T-helper 17 cell (primary cell): Measurements from ENCODE around the gene RBMS3. TPM values are rescaled to one million over a fixed set of nuclear protein-coding genes. Genes with fewer than 3 reads are reported as not detected.

Source experiments
- ATAC-seq: fragments of 150-1000 bp; cut with Tn5 transposase; 2 replicates; pipeline ENCODE4 v1.10.0; 2021; ENCODE audit warnings: mild to moderate bottlenecking, moderate library complexity
- DNase-seq, 3 donors: peaks; one replicate each; pipeline versions ENCODE4 v3.0.0 to v3.0.0-alpha.2; 2020 to 2021
- H3K9me3 ChIP-seq: one replicate; pipeline ENCODE4 v1.7.0; 2013; ENCODE audit warnings: low read length, mild to moderate bottlenecking; ENCODE audit not compliant: control insufficient read depth, poor library complexity, severe bottlenecking
- H3K27ac Mint-ChIP-seq: one replicate; pipeline ENCODE4 v1.8.0; 2022; ENCODE audit warnings: mild to moderate bottlenecking, moderate library complexity, mixed read lengths
- H3K27me3 Mint-ChIP-seq: one replicate; pipeline ENCODE4 v1.8.0; 2022; ENCODE audit warnings: mixed read lengths
- H3K36me3 Mint-ChIP-seq: one replicate; pipeline ENCODE4 v1.8.0; 2022; ENCODE audit warnings: low read depth, mixed read lengths
- H3K4me1 Mint-ChIP-seq: one replicate; pipeline ENCODE4 v1.8.0; 2022; ENCODE audit warnings: mild to moderate bottlenecking, mixed read lengths
- H3K4me3 Mint-ChIP-seq: one replicate; pipeline ENCODE4 v1.8.0; 2022; ENCODE audit warnings: mild to moderate bottlenecking, moderate library complexity, mixed read lengths
- total RNA-seq, 4 donors: library from RNA in 2 of 4; stranded (reverse) in 2 of 4; gene quantifications; one replicate each; pipeline ENCODE4 v1.2.3 and lab custom pipeline; 2022 to 2026

The RBMS3 gene
- total RNA-seq, 2 donors from 2014 or later = 0.37 to 1.7 TPM

GRCh38 chr3:29261119-29261518 is 19.8 kb upstream of the RBMS3 start:
- DNase-seq (no peak), ATAC-seq (no peak)
- H3K4me1 Mint-ChIP-seq = no peaks in the 10 kb centered on the region
- H3K27me3 Mint-ChIP-seq = no peaks in the 10 kb centered on the region
- H3K4me3 Mint-ChIP-seq = no peak overlapping the region
- H3K36me3 Mint-ChIP-seq = no peaks in the 10 kb centered on the region
- no peak overlapping the region for H3K27ac Mint-ChIP-seq
- no peaks in the 10 kb centered on the region for H3K9me3 ChIP-seq

DNA sequence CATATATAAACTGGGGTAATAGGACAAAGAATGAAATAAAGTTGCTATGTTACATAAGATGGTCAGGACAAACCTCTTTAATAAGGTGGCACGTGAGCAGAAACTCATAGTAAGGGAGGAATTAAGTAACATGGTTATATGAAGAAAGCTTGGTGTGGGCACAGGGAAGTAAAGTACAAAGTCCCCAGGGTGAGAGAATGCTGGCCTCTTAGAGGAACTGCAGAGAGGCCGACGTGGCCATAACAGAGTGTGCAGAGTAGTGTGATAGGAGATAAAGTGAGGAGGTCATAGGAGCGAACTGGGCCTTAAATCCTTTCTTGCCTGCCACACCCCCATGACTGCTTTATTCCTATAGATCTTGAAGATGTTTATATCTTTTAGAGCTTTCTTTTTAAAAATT is 17.4 kb upstream of the RBMS3 start:
- ATAC-seq (no peak), DNase-seq (no peak)
- H3K4me3 Mint-ChIP-seq = no peak overlapping the region
- H3K4me1 Mint-ChIP-seq = no peaks in the 10 kb centered on the region
- H3K27me3 Mint-ChIP-seq = no peaks in the 10 kb centered on the region
- H3K36me3 Mint-ChIP-seq = no peaks in the 10 kb centered on the region
- no peak overlapping the region for H3K27ac Mint-ChIP-seq
- H3K9me3 ChIP-seq = no peaks in the 10 kb centered on the region

DNA sequence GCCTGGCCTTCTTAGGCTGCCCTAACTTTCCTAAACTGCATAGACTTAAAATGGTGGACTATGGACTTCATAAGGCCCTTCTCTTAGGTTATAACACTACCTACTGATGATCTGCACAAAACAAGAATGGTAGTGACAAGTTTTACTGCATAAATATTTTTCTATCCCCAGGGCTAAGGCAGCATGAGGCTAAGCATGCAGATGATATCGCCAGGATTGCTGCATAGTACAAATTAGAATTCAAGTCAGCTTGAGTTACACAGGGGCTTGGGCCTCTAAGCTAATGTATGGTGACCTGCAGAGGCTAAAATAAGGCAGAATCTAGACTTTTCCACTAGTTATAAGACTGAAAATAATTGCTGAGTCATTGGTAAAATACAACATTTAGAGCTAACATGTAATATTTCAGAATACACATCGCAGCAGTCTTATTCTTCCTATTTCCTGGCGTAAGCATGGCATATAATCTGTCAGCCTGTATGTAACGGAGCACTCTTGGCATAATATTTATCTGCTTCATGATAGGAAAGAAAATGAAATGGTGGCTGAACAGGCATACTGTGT is 15.3 kb upstream of the RBMS3 start:
- Mint-ChIP-seq H3K27me3 (no peaks in the 10 kb centered on the region), H3K4me3 (no peak overlapping the region), H3K4me1 (no peaks in the 10 kb centered on the region), H3K27ac (no peak overlapping the region), H3K36me3 (no peaks in the 10 kb centered on the region)
- ATAC-seq = no peak
- no peaks in the 10 kb centered on the region for H3K9me3 ChIP-seq
- DNase-seq = no peak

- DNase-seq (no peak), ATAC-seq (no peak)
- Mint-ChIP-seq H3K27me3 (no peaks in the 10 kb centered on the region), H3K27ac (no peak overlapping the region), H3K4me1 (no peaks in the 10 kb centered on the region), H3K4me3 (no peak overlapping the region), H3K36me3 (no peaks in the 10 kb centered on the region)
- H3K9me3 ChIP-seq = no peaks in the 10 kb centered on the region
Measured at GRCh38 chr3:29267226-29267625, 13.6 kb upstream of the RBMS3 start.

DNA sequence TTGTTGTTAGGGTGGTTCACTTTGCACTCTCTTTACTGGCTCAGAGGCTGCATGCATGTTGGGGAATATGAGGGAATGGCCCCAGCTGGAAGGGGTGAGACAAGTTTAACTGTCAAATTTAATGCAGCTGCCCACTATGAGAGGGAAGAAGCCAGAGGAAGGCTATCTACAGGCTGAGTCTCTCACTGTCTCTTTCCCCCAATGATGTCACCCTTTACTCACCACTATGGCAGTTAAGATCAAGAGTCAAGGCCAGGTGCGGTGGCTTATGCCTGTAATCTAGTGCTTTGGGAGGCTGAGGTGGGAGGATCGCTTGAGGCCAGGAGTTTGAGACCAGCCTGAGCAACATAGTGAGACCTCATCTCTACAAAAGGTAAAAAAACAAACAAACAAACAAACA is 12.2 kb upstream of the RBMS3 start:
- H3K4me3 Mint-ChIP-seq = no peak overlapping the region
- ATAC-seq (no peak), DNase-seq (no peak)
- no peak overlapping the region for H3K27ac Mint-ChIP-seq
- no peaks in the 10 kb centered on the region for H3K27me3 Mint-ChIP-seq
- no peaks in the 10 kb centered on the region for H3K4me1 Mint-ChIP-seq
- H3K36me3 Mint-ChIP-seq = no peaks in the 10 kb centered on the region
- H3K9me3 ChIP-seq = no peaks in the 10 kb centered on the region

GRCh38 chr3:29270752-29271151 is 10.1 kb upstream of the RBMS3 start:
- no peaks in the 10 kb centered on the region for H3K27me3 Mint-ChIP-seq
- H3K9me3 ChIP-seq = no peaks in the 10 kb centered on the region
- H3K27ac Mint-ChIP-seq = no peak overlapping the region
- DNase-seq = no peak
- no peaks in the 10 kb centered on the region for H3K36me3 Mint-ChIP-seq
- H3K4me1 Mint-ChIP-seq = no peaks in the 10 kb centered on the region
- ATAC-seq = no peak
- no peak overlapping the region for H3K4me3 Mint-ChIP-seq

DNA sequence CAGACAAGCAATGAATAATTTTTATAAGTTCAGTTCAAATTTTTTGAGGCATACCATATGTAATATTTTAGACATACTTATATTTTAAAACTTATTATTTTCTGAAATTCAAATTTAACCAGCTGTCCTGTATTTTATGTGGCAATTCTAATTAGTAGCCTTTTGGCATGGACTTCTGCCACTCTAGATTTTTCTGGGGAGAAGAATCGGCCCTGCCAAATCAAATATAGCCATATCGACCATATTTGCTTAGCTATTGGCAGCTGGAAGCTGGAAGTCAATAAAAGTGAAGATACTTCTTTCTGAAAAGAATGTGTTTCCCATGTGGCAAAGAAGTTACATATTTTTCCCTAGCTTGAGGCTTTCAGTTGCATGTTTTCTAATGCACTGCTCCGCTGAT is 9.4 kb upstream of the RBMS3 start:
- H3K4me1 Mint-ChIP-seq = no peaks in the 10 kb centered on the region
- H3K4me3 Mint-ChIP-seq = no peak overlapping the region
- no peaks in the 10 kb centered on the region for H3K36me3 Mint-ChIP-seq
- ATAC-seq (no peak), DNase-seq (no peak)
- H3K9me3 ChIP-seq = no peaks in the 10 kb centered on the region
- no peak overlapping the region for H3K27ac Mint-ChIP-seq
- H3K27me3 Mint-ChIP-seq = no peaks in the 10 kb centered on the region

DNA sequence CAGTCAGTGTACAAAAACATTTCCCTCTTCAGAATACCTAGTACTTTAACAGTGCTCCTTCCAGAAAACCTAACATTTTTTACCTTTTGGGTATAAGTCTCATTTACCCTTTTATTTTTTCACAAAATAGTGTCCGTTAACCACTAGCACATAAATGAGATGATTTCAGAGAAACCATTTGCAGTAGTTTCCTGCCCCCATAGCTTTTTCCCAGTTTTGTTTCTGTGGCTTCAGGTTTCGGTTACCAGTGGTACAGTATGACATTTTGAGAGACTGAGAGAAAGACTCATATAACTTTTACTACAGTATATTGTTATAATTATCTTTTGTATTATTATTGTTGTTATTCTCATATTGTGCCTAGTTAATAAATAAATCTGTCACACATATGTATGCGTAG is 6.2 kb upstream of the RBMS3 start:
- H3K36me3 Mint-ChIP-seq = no peaks in the 10 kb centered on the region
- no peak for ATAC-seq
- H3K27me3 Mint-ChIP-seq = no peaks in the 10 kb centered on the region
- H3K4me1 Mint-ChIP-seq = no peaks in the 10 kb centered on the region
- H3K4me3 Mint-ChIP-seq = no peak overlapping the region
- H3K9me3 ChIP-seq = no peaks in the 10 kb centered on the region
- DNase-seq = no peak
- no peak overlapping the region for H3K27ac Mint-ChIP-seq

DNA sequence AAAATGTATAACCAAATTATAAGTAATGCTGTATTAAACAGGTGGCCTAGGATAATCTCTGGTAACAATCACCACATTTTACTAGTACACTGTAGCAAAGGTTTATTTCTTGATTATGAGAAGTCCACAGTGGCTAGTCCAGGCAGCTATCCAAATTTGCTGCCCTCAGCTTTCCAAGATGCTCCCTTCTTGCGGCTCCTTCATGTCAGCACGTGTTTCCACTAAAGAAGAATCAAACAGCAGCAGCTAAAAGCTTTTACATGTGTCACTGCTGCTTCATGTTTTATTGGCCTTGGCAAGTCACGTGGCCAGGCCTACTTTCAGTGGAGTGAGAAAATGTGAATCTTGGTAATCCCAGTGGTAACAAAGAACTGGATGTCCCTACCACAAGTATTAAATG is 5.6 kb upstream of the RBMS3 start:
- no peak for ATAC-seq
- DNase-seq = no peak
- H3K9me3 ChIP-seq = no peaks in the 10 kb centered on the region
- H3K27ac Mint-ChIP-seq = no peak overlapping the region
- H3K4me3 Mint-ChIP-seq = no peak overlapping the region
- no peaks in the 10 kb centered on the region for H3K27me3 Mint-ChIP-seq
- no peaks in the 10 kb centered on the region for H3K36me3 Mint-ChIP-seq
- peaks cover under 1% of the 10 kb centered on the region for H3K4me1 Mint-ChIP-seq

- Mint-ChIP-seq H3K27ac (no peak overlapping the region), H3K27me3 (peaks cover 18% of the 10 kb centered on the region), H3K36me3 (no peaks in the 10 kb centered on the region), H3K4me1 (peaks cover 15% of the 10 kb centered on the region), H3K4me3 (no peak overlapping the region)
- H3K9me3 ChIP-seq = no peaks in the 10 kb centered on the region
- ATAC-seq (no peak), DNase-seq (no peak)
Measured at GRCh38 chr3:29277249-29277648, 3.6 kb upstream of the RBMS3 start.

DNA sequence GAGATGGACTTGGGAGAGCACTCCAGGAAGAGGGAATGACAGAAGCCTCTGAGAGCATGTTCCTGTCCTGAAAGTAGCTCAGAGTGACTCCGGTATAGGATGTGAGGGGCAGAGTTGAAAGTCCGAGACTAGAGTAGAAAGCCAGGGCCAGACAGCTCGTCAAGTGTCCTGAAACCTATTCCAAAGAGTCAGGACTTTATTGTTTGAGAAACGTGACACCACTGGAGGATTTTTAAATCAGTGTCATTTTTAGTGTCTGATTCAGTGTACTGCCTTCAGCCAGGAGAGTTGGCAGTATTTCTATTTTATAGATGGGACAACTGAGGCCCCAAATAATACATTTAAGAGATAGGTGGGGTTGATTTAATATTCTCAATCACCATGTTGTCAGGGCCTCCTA is 1.6 kb upstream of the RBMS3 start:
- Mint-ChIP-seq H3K36me3 (no peaks in the 10 kb centered on the region), H3K4me3 (no peak overlapping the region), H3K27ac (no peak overlapping the region), H3K4me1 (peaks cover 15% of the 10 kb centered on the region), H3K27me3 (peaks cover 26% of the 10 kb centered on the region)
- ATAC-seq = no peak
- DNase-seq = no peak
- H3K9me3 ChIP-seq = no peaks in the 10 kb centered on the region

DNA sequence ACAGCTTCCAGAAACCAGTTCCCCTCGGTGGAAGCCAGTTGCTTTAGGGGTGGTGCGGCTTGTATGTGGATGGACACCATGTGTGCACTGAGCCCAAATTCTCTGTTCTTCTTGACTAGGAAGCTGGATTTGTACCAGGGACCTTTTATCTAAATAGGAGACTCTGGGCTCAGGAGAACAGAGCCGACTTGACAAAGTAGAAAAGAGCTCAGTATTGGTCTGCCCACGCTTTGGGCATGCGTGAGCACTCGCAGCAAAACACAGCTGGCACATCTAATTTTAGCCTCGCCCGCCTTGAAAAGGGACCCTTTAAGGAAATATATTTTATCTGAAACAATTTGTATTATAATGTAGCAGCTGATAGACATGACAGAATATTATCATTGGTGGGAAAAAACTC is 1.1 kb upstream of the RBMS3 start:
- H3K27me3 Mint-ChIP-seq = peaks cover 26% of the 10 kb centered on the region
- ATAC-seq = no peak
- no peak overlapping the region for H3K4me3 Mint-ChIP-seq
- no peaks in the 10 kb centered on the region for H3K36me3 Mint-ChIP-seq
- H3K4me1 Mint-ChIP-seq = peaks cover 15% of the 10 kb centered on the region
- H3K9me3 ChIP-seq = no peaks in the 10 kb centered on the region
- H3K27ac Mint-ChIP-seq = no peak overlapping the region
- DNase-seq = no peak

DNA sequence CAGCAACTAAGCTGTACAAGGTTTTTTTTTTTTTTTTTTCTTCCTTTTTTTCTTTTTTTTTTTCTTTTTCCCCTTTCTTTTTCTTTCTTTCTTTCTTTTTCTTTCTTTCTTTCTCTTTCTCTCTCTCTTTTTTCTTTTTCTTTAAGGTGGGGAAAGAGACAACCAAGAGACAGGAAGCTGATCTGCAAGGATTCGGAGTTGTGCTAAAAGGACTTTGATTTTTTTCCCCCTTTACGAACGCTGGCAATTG is 148 bp downstream of the RBMS3 start:
- Mint-ChIP-seq H3K27me3 (peaks cover 26% of the 10 kb centered on the region), H3K4me3 (peak overlapping the region; percentile 76), H3K27ac (peak overlapping the region; percentile 83), H3K4me1 (peaks cover 15% of the 10 kb centered on the region), H3K36me3 (no peaks in the 10 kb centered on the region)
- no peaks in the 10 kb centered on the region for H3K9me3 ChIP-seq
- ATAC-seq (no peak), DNase-seq (no peak)

DNA sequence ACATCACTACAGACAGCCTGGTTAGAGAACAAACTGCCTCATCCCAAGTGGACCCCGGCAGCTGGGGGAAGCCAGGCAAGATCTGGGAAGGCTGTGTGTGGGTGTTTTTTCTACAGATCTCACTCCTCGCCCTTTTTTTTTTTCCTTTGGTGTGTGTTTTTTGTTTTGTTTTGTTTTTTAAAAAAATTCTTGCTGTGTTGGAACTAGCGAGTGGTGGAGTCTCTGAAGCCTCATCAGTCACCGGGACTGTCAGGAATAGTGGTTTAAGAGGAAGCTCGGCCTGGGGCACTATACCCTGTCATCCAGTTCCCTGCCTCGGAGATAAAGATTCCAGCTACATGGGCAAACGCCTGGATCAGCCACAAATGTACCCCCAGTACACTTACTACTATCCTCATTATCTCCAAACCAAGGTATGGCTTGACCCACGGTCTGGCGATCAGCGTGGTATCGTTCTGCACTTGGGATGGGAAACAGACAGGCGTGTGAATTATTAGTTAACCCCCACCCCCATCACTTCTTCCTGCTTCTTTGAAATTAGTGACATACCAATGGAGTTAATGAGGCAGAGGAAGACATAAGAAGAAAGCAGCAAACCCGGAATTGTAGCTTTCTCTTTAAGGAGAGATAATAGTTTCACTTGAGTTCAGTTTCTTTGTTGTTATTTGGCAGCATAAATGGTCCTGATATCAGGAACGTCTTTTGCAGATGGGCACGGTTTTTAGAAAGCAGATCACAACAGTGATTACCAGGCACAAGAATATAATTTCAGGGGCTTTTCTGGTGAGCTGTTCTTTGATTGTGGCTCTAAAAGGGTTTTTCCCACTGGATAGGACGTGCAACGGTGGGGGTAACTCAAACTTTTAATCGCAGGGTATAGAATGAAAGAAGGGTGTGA is 722 bp downstream of the RBMS3 start:
- Mint-ChIP-seq H3K36me3 (no peaks in the 10 kb centered on the region), H3K4me3 (peak overlapping the region; percentile 76), H3K27ac (peak overlapping the region; percentile 83), H3K4me1 (peaks cover 15% of the 10 kb centered on the region), H3K27me3 (peaks cover 26% of the 10 kb centered on the region)
- ATAC-seq = peak; percentile 42
- no peaks in the 10 kb centered on the region for H3K9me3 ChIP-seq
- DNase-seq = no peak
